ENCODE data around the gene GMDS.
A peak's percentile ranks its signal among the peaks of the same experiment; 100 is the strongest.

GMDS gene

GRCh38 chr6:1624851-1625781, 620.3 kb downstream of the GMDS start:
- peak; percentile 61 for DNase-seq (ENCODE audit: insufficient read length, low spot score)
- FAIRE-seq = no peak

GRCh38 chr6:1624058-1624850, 621.2 kb downstream of the GMDS start:
- FAIRE-seq = no peak
- DNase-seq (ENCODE audit: insufficient read length, low spot score) = no peak

- DNase-seq (ENCODE audit: insufficient read length, low spot score) (no peak), FAIRE-seq (no peak)
Observed at GRCh38 chr6:1623769-1624057, 621.7 kb downstream of the GMDS start.

- DNase-seq (ENCODE audit: insufficient read length, low spot score) (no peak), FAIRE-seq (no peak)
Observed at GRCh38 chr6:1622851-1623768, 622.3 kb downstream of the GMDS start.

GRCh38 chr6:1622220-1622850, 623.1 kb downstream of the GMDS start:
- FAIRE-seq (peak; percentile 83), DNase-seq (ENCODE audit: insufficient read length, low spot score) (no peak)

- FAIRE-seq (no peak), DNase-seq (ENCODE audit: insufficient read length, low spot score) (no peak)
Observed at GRCh38 chr6:1621070-1621701, 624.2 kb downstream of the GMDS start.

GRCh38 chr6:1620504-1621069, 624.8 kb downstream of the GMDS start:
- no peak for DNase-seq (ENCODE audit: insufficient read length, low spot score)
- no peak for FAIRE-seq

- FAIRE-seq (no peak), DNase-seq (ENCODE audit: insufficient read length, low spot score) (no peak)
Observed at GRCh38 chr6:1619673-1620503, 625.5 kb downstream of the GMDS start.

- FAIRE-seq = no peak
Observed at GRCh38 chr6:1619098-1619672, 626.2 kb downstream of the GMDS start.

GRCh38 chr6:1618311-1619097, 626.9 kb downstream of the GMDS start:
- DNase-seq (ENCODE audit: insufficient read length, low spot score) (no peak), FAIRE-seq (no peak)

More at GRCh38 chr6:1619098-1619672, 626.2 kb downstream of the GMDS start:
- no peak for DNase-seq (ENCODE audit: insufficient read length, low spot score)

- no peak for DNase-seq (ENCODE audit: insufficient read length, low spot score)
Observed at GRCh38 chr6:1617466-1618310, 627.7 kb downstream of the GMDS start.

GRCh38 chr6:1616701-1617463, 628.5 kb downstream of the GMDS start:
- no peak for DNase-seq (ENCODE audit: insufficient read length, low spot score)
- no peak for FAIRE-seq

More at GRCh38 chr6:1617466-1618310, 627.7 kb downstream of the GMDS start:
- no peak for FAIRE-seq

- DNase-seq (ENCODE audit: insufficient read length, low spot score) = no peak
- no peak for FAIRE-seq
Observed at GRCh38 chr6:1615853-1616420, 629.5 kb downstream of the GMDS start.

GRCh38 chr6:1615151-1615852, 630.1 kb downstream of the GMDS start:
- FAIRE-seq (no peak), DNase-seq (ENCODE audit: insufficient read length, low spot score) (no peak)

All from HTR-8/SVneo (cell line).